Measurements from ENCODE around the gene PASK.

PASK gene

DNA sequence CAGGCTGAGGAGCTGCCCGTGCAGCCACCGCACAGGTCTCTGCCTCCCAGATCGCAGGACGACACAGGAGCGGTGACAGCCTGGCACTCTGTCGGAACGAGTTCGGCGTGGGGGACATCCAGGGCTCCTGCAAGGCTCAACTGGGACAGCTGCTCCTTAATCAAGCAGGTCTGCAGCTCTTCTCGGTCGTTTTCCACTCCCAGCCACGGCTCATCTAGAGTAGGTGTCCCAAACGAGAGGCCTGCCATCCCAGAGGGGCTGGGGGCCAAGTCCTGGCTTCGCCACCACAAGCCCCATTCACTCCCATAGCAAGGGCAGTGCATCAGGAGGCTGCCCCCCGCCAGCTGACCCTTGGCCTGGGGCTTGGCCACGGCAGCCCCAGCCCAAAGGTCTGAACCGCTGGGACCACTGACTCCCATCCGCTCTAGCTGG lies 22.5 kb downstream of the PASK start:
- TF ChIP-seq, protein P1, sequence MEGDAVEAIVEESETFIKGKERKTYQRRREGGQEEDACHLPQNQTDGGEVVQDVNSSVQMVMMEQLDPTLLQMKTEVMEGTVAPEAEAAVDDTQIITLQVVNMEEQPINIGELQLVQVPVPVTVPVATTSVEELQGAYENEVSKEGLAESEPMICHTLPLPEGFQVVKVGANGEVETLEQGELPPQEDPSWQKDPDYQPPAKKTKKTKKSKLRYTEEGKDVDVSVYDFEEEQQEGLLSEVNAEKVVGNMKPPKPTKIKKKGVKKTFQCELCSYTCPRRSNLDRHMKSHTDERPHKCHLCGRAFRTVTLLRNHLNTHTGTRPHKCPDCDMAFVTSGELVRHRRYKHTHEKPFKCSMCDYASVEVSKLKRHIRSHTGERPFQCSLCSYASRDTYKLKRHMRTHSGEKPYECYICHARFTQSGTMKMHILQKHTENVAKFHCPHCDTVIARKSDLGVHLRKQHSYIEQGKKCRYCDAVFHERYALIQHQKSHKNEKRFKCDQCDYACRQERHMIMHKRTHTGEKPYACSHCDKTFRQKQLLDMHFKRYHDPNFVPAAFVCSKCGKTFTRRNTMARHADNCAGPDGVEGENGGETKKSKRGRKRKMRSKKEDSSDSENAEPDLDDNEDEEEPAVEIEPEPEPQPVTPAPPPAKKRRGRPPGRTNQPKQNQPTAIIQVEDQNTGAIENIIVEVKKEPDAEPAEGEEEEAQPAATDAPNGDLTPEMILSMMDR (IDR thresholded peaks at IDR 0.05; ENCODE audit: unreplicated experiment in 3 of 3), result no peak
- H3K36me3 Mint-ChIP-seq (ENCODE audit: low read depth), result peaks cover 7% of the 10 kb centered on the region
- no peak overlapping the region for H3K4me3 Mint-ChIP-seq
- H3K4me1 Mint-ChIP-seq, result no peaks in the 10 kb centered on the region
- H3K9me3 Mint-ChIP-seq, result no peaks in the 10 kb centered on the region
- H3K27ac Mint-ChIP-seq, result no peak overlapping the region
- H3K27me3 Mint-ChIP-seq (ENCODE audit: low read depth), result no peaks in the 10 kb centered on the region

- Mint-ChIP-seq H3K4me1 (no peaks in the 10 kb centered on the region), H3K4me3 (no peak overlapping the region), H3K9me3 (no peaks in the 10 kb centered on the region), H3K27me3 (ENCODE audit: low read depth) (no peaks in the 10 kb centered on the region), H3K27ac (no peak overlapping the region), H3K36me3 (ENCODE audit: low read depth) (peaks cover 11% of the 10 kb centered on the region)
- TF ChIP-seq, protein P1 (IDR thresholded peaks at IDR 0.05; ENCODE audit: unreplicated experiment in 3 of 3), result no peak
Measured at GRCh38 chr2:241126201-241126611, 23.1 kb downstream of the PASK start.

DNA sequence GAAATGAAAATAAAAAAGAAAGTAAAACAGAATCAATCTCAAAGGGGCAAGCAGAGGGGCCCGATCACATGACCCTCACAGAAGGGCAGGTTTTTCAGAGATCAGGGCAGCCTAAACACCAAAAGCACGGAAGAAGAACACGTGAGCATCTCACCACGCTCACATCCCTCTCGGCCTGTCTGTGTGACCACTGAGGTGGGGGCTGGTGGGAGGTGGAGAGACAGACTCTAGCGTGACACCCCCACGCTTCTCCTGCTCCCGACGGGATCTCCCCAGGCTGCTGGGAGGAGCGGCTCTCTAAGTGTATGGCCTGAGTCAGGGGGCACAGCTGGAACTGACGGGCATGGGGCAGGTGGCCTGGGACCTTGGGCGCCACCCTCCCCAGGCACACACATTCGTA lies 23.6 kb downstream of the PASK start:
- Mint-ChIP-seq H3K4me1 (no peaks in the 10 kb centered on the region), H3K9me3 (no peaks in the 10 kb centered on the region), H3K27ac (no peak overlapping the region), H3K27me3 (ENCODE audit: low read depth) (no peaks in the 10 kb centered on the region), H3K4me3 (no peak overlapping the region), H3K36me3 (ENCODE audit: low read depth) (peaks cover 15% of the 10 kb centered on the region)
- TF ChIP-seq, protein P1 (IDR thresholded peaks at IDR 0.05; ENCODE audit: unreplicated experiment in 3 of 3), result no peak

- Mint-ChIP-seq H3K4me3 (no peak overlapping the region), H3K4me1 (no peaks in the 10 kb centered on the region), H3K9me3 (no peaks in the 10 kb centered on the region), H3K27ac (no peak overlapping the region), H3K36me3 (ENCODE audit: low read depth) (peaks cover 16% of the 10 kb centered on the region), H3K27me3 (ENCODE audit: low read depth) (no peaks in the 10 kb centered on the region)
- TF ChIP-seq, protein P1 (IDR thresholded peaks at IDR 0.05; ENCODE audit: unreplicated experiment in 3 of 3), result no peak
Measured at GRCh38 chr2:241123816-241124536, 25.3 kb downstream of the PASK start.

DNA sequence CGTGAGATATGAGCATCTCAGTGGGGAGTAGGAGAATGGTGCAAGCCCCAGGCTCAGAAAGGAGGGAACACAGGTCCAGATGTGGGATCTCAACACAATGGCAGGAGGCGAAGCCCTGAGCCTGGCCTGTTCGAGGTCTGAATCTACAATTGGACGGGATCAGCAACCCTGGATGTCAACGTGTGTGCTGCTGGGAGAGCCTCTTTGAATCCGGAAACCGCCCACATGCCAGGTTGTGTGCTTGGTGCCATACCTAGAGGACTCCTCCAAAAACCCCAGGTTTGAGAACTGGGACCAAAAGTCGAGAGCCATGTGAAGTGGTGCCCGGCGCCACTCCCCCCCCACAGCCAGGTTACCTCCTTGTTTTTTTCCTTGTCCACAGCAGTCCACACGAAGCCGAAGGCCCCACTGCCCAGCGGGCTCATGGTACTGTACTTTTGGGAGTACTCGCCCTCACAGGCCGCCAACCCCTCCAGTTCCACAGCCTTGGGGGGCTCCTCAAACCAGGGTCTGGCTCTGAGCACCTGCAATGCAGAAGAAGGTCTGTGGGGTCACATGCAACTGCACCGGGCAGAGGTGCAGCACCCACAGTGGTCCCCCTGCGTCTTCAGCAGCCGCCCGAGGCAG lies 26.8 kb downstream of the PASK start:
- Mint-ChIP-seq H3K9me3 (no peaks in the 10 kb centered on the region), H3K4me1 (no peaks in the 10 kb centered on the region), H3K36me3 (ENCODE audit: low read depth) (peaks cover 16% of the 10 kb centered on the region), H3K4me3 (no peak overlapping the region), H3K27ac (no peak overlapping the region), H3K27me3 (ENCODE audit: low read depth) (no peaks in the 10 kb centered on the region)
- TF ChIP-seq, protein P1 (IDR thresholded peaks at IDR 0.05; ENCODE audit: unreplicated experiment in 3 of 3), result no peak

DNA sequence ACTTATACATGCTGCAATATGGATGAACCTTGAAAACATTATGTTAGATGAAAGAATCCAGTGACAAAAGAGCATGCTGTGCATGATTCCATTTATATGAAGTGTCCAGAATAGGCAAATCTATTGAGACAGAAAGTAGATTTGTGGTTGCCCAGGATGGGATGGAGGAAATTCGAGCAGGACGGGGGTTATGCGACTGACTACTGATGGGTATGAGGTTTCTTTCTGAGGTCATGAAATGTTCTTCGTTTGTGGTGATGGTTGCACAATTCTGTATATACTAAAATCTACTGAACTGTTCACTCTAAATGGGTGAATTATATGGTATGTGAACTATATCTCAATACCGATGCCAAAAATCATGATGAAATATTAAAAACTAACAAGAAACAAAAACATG lies 28.3 kb downstream of the PASK start:
- TF ChIP-seq, protein P1 (IDR thresholded peaks at IDR 0.05; ENCODE audit: unreplicated experiment in 3 of 3), result no peak
- Mint-ChIP-seq H3K36me3 (ENCODE audit: low read depth) (peaks cover 19% of the 10 kb centered on the region), H3K4me3 (no peak overlapping the region), H3K9me3 (no peaks in the 10 kb centered on the region), H3K4me1 (no peaks in the 10 kb centered on the region), H3K27ac (no peak overlapping the region), H3K27me3 (ENCODE audit: low read depth) (no peaks in the 10 kb centered on the region)

Measured in nephron (organoid).